Right lobe of liver (tissue), 4 donors: ENCODE results near the gene GATA6.

Experiments used
- POLR2A ChIP-seq: fragments of 450-650 bp; IDR thresholded peaks from one replicate; pipeline ENCODE4 v1.6.1; 2017; ENCODE audit warnings: antibody characterized with exemption, mild to moderate bottlenecking
- TF ChIP-seq, protein P1 (sequence below), 4 donors: fragments of 200-600 bp in 3 of 4; fragments of 450-650 bp in 1 of 4; IDR thresholded peaks; one replicate each; pipeline versions ENCODE4 v1.5.1 to v1.8.0; 2016 to 2022; ENCODE audit warnings: antibody characterized with exemption in 4 of 4, mild to moderate bottlenecking in 2 of 4
- donor health status: DM: no; HTN: no; CAD: no.
- donor health status: DM: no; HTN: no; CAD: no.
- donor health status: DM: no; HTN: yes; CAD: no.

DNA sequence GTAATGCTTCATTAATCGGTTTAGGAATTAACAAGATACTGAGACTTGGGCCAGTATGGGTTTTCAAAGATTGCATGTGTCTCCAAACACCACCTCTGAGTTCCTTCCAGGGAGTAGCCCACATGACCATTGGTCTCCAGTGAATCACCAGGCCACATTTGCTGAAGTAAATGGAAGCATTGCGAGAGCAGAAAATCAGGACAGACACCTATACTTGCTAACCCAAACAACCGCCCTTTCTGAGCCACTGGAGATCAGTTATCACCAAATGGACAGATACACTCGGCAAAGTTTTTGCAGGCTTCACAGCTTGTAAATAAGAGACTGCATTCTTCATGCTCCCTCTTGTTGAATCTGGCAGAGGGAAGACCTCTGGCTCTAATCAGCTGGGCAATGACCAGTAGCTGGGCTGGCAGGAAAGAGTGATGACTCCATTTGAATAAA is 40.9 kb downstream of the GATA6 start:
- TF ChIP-seq, protein P1, sequence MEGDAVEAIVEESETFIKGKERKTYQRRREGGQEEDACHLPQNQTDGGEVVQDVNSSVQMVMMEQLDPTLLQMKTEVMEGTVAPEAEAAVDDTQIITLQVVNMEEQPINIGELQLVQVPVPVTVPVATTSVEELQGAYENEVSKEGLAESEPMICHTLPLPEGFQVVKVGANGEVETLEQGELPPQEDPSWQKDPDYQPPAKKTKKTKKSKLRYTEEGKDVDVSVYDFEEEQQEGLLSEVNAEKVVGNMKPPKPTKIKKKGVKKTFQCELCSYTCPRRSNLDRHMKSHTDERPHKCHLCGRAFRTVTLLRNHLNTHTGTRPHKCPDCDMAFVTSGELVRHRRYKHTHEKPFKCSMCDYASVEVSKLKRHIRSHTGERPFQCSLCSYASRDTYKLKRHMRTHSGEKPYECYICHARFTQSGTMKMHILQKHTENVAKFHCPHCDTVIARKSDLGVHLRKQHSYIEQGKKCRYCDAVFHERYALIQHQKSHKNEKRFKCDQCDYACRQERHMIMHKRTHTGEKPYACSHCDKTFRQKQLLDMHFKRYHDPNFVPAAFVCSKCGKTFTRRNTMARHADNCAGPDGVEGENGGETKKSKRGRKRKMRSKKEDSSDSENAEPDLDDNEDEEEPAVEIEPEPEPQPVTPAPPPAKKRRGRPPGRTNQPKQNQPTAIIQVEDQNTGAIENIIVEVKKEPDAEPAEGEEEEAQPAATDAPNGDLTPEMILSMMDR (IDR thresholded peaks at IDR 0.05) = no peak
- TF ChIP-seq POLR2A = no peak
